Kidney tubule cell (primary cell): ENCODE data around the gene GSDME.
"Not testable (repeated sequence)": the region's sequence is repeated elsewhere in the genome, so short reads cannot be mapped to it uniquely, and the experiment has no call there.

Experiments
- DNase-seq: peaks from one replicate; pipeline ENCODE4 v3.0.0-alpha.2; 2018; ENCODE audit warnings: low spot score

Gene GSDME

GRCh38 chr7:24741679-24742505 is 15.4 kb downstream of the GSDME start:
- peak; percentile 95 for DNase-seq

- DNase-seq, result no peak
Observed at GRCh38 chr7:24740871-24741270, 16.4 kb downstream of the GSDME start.

GRCh38 chr7:24739306-24739705 is 18.0 kb downstream of the GSDME start:
- DNase-seq, result no peak

- no peak for DNase-seq
Observed at GRCh38 chr7:24738577-24738976, 18.7 kb downstream of the GSDME start.

- DNase-seq, result no peak
Observed at GRCh38 chr7:24737281-24737680, 20.0 kb downstream of the GSDME start.

GRCh38 chr7:24735594-24735993 is 21.7 kb downstream of the GSDME start:
- not testable (repeated sequence) for DNase-seq

- DNase-seq, result no peak
Observed at GRCh38 chr7:24734306-24734705, 23.0 kb downstream of the GSDME start.

- peak; percentile 11 for DNase-seq
Observed at GRCh38 chr7:24733414-24734060, 23.7 kb downstream of the GSDME start.

- DNase-seq, result peak; percentile 91
Observed at GRCh38 chr7:24732646-24733413, 24.4 kb downstream of the GSDME start.

- DNase-seq, result no peak
Observed at GRCh38 chr7:24731313-24731712, 26.0 kb downstream of the GSDME start.

GRCh38 chr7:24730018-24730369 is 27.3 kb downstream of the GSDME start:
- peak; percentile 69 for DNase-seq

GRCh38 chr7:24729365-24730017 is 27.8 kb downstream of the GSDME start:
- peak; percentile 16 for DNase-seq

- DNase-seq, result peak; percentile 60
Observed at GRCh38 chr7:24728503-24729364, 28.5 kb downstream of the GSDME start.

- no peak for DNase-seq
Observed at GRCh38 chr7:24728121-24728500, 29.2 kb downstream of the GSDME start.

GRCh38 chr7:24727154-24728120 is 29.8 kb downstream of the GSDME start:
- no peak for DNase-seq

- DNase-seq, result no peak
Observed at GRCh38 chr7:24725554-24726241, 31.6 kb downstream of the GSDME start.

- no peak for DNase-seq
Observed at GRCh38 chr7:24724451-24725190, 32.6 kb downstream of the GSDME start.

GRCh38 chr7:24723178-24723530 is 34.1 kb downstream of the GSDME start:
- DNase-seq, result no peak
